Upper lobe of right lung (tissue), 1 donor: Measurements from ENCODE around the gene MS4A5. TPM values are rescaled to one million over a fixed set of nuclear protein-coding genes. Genes with fewer than 3 reads are reported as not detected.

Experiments
- ATAC-seq: fragments of 200-7000 bp; cut with Tn5 transposase; one replicate; pipeline ENCODE4 v1.9.1; 2020; ENCODE audit warnings: mild to moderate bottlenecking, moderate library complexity
- DNase-seq: peaks from one replicate; pipeline ENCODE4 v3.0.0-alpha.2; 2020
- H3K27ac ChIP-seq: fragments of 200-600 bp; one replicate; pipeline ENCODE4 v1.8.0; 2022
- H3K27me3 ChIP-seq: fragments of 200-600 bp; one replicate; pipeline ENCODE4 v1.8.0; 2022; ENCODE audit warnings: mild to moderate bottlenecking
- H3K36me3 ChIP-seq: fragments of 200-600 bp; one replicate; pipeline ENCODE4 v1.8.0; 2022
- H3K4me1 ChIP-seq: fragments of 200-600 bp; one replicate; pipeline ENCODE4 v1.8.0; 2022
- H3K4me3 ChIP-seq: fragments of 200-600 bp; one replicate; pipeline ENCODE4 v1.8.0; 2022; ENCODE audit warnings: mild to moderate bottlenecking
- H3K9me3 ChIP-seq: fragments of 200-600 bp; one replicate; pipeline ENCODE4 v1.8.0; 2022
- CTCF ChIP-seq: fragments of 200-600 bp; IDR thresholded peaks from one replicate; pipeline ENCODE4 v1.8.0; 2022; ENCODE audit warnings: antibody characterized with exemption
- intact Hi-C: fragments of 100-400 bp; cut with DNase I; formaldehyde crosslinking; loops from one replicate; pipeline ENCODE4 v1.11.0; 2022
- total RNA-seq: library from RNA; stranded (reverse); fragmentation: NEBNext Ultra II Directional; extraction: Animal tissue kit (Norgen Biotek cat#: 25700); gene quantifications from one replicate; pipeline ENCODE4 v1.2.1, GENCODE V29; 2021
- donor health status: DM: no; HTN: yes; CAD: no; lungs with severe emphysema.

MS4A5 gene
- total RNA-seq, 1 donor from 2014 or later: not detected

- ATAC-seq (no peak), DNase-seq (no peak)
- Histone ChIP-seq H3K36me3 (no peaks in the 10 kb centered on the region), H3K4me1 (no peaks in the 10 kb centered on the region), H3K27me3 (no peaks in the 10 kb centered on the region), H3K9me3 (no peaks in the 10 kb centered on the region), H3K27ac (no peak overlapping the region), H3K4me3 (no peak overlapping the region)
- no peak for TF ChIP-seq CTCF
- intact Hi-C loops: no loop called here
Observed at GRCh38 chr11:60454212-60454611, 24.8 kb downstream of the MS4A5 start.

DNA sequence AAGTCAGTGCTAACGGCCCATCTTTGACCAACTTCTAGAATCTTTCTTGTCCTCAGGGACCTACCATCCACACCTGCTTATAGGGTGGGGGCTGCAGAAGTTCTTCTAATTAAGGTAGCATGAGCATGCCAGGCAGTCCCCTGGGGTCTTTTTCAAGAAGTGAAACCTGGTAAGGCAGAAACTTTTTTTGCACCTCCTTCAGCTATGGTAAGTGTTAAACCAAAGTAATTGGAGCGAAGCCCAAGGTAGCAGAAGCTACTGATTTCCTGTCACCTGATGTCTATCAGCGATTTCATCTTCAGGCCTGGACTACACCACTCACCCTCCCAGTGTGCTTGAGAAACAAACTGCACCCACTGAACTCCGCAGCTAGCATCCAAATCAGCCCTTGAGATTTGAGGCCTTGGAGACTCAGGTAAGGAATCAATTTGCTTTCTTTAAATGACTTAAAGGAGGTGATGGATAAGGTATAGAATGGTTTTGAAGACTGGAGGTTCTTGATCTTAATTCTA, 26.2 kb downstream of the MS4A5 start, which contains the start of gene MS4A1:
TSS of gene MS4A1 (plus strand) at position 317 of the 512 bp plus-strand sequence. CDS start 6,528 bp downstream, outside the sequence.
- intact Hi-C loops: no loop called here
- H3K4me3 ChIP-seq: no peak within 1 kb of the TSS
- TF ChIP-seq CTCF: no peak
- no peak for DNase-seq
- no peaks in the 10 kb centered on the region for H3K9me3 ChIP-seq
- no peaks in the 10 kb centered on the region for H3K36me3 ChIP-seq
- H3K4me1 ChIP-seq: no peaks in the 10 kb centered on the region
- no peak within 1 kb of the TSS for H3K27ac ChIP-seq
- H3K27me3 ChIP-seq: no peaks in the 10 kb centered on the region
- ATAC-seq: no peak

DNA sequence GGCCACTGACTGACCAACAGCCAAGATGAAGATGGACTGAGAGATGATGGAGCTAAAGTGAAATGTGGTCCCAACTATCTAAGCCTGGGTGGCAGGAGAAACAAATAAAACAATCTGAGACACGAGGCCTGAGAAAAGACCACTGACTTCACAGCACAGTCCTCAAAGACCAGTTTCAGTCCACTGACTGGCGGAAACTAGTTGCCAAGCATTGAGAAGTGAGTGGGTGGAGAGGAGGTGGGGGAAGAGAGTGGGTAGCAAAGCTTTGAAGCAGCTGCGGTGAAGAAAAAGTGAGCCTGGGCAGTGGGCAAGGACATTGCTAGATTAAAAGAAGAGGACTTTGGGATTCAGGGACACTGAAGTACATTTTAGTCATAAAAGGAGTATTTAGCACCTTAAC, 28.2 kb downstream of the MS4A5 start:
- H3K27ac ChIP-seq: no peak overlapping the region
- ATAC-seq: no peak
- H3K36me3 ChIP-seq: no peaks in the 10 kb centered on the region
- H3K4me1 ChIP-seq: no peaks in the 10 kb centered on the region
- DNase-seq: no peak
- H3K4me3 ChIP-seq: no peak overlapping the region
- H3K27me3 ChIP-seq: no peaks in the 10 kb centered on the region
- intact Hi-C loops: no loop called here
- no peak for TF ChIP-seq CTCF
- no peaks in the 10 kb centered on the region for H3K9me3 ChIP-seq

DNA sequence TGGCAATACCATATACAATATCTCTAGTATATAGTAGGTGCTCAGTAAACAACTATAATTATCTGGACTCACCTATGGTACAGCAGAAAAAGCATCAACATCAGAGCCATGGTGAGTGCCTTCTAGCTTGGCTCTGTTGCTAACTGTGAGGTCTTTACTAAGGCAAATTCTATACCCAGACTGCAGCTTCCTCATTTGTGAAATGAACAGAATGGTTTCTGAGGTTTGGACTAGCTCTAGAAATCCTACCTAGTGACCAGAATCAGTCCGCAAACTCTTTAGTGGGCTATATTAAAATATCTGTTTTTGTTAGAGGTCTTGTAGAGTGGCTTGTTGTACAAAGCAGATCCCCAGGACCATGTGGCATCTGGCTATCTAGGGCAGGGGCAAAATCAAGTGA, 30.0 kb downstream of the MS4A5 start:
- no peaks in the 10 kb centered on the region for H3K9me3 ChIP-seq
- no peaks in the 10 kb centered on the region for H3K27me3 ChIP-seq
- ATAC-seq (no peak), DNase-seq (no peak)
- H3K36me3 ChIP-seq: no peaks in the 10 kb centered on the region
- intact Hi-C loops: no loop called here
- no peak overlapping the region for H3K4me3 ChIP-seq
- TF ChIP-seq CTCF: no peak
- H3K4me1 ChIP-seq: no peaks in the 10 kb centered on the region
- H3K27ac ChIP-seq: no peak overlapping the region

DNA sequence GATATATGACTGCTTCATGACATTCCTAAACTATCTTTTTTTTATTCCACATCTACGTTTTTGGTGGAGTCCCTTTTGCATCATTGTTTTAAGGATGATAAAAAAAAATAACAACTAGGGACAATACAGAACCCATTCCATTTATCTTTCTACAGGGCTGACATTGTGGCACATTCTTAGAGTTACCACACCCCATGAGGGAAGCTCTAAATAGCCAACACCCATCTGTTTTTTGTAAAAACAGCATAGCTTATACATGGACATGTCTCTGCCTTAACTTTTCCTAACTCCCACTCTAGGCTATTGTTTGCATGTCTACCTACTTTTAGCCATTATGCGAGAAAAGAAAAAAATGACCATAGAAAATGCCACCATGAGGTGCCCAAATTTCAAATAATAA, 39.5 kb downstream of the MS4A5 start:
- no peak for TF ChIP-seq CTCF
- no peaks in the 10 kb centered on the region for H3K4me1 ChIP-seq
- ATAC-seq (no peak), DNase-seq (no peak)
- no peaks in the 10 kb centered on the region for H3K9me3 ChIP-seq
- H3K27ac ChIP-seq: no peak overlapping the region
- H3K4me3 ChIP-seq: no peak overlapping the region
- no peaks in the 10 kb centered on the region for H3K27me3 ChIP-seq
- no peaks in the 10 kb centered on the region for H3K36me3 ChIP-seq
- intact Hi-C loops: no loop called here

GRCh38 chr11:60469723-60470122, 40.4 kb downstream of the MS4A5 start:
- no peak for TF ChIP-seq CTCF
- no peak for DNase-seq
- no peaks in the 10 kb centered on the region for H3K36me3 ChIP-seq
- H3K9me3 ChIP-seq: no peaks in the 10 kb centered on the region
- intact Hi-C loops: no loop called here
- no peak overlapping the region for H3K27ac ChIP-seq
- no peaks in the 10 kb centered on the region for H3K27me3 ChIP-seq
- H3K4me3 ChIP-seq: no peak overlapping the region
- H3K4me1 ChIP-seq: no peaks in the 10 kb centered on the region
- ATAC-seq: no peak
